Vagina (tissue), 2 donors: ENCODE measurements around the gene POT1. TPM values are rescaled to one million over a fixed set of nuclear protein-coding genes. Genes with fewer than 3 reads are reported as not detected.

Experiments used
- DNase-seq, 2 donors: peaks; one replicate each; pipeline ENCODE4 v3.0.0-alpha.2; 2017; ENCODE audit errors: extremely low spot score in 2 of 2
- H3K27ac ChIP-seq: fragments of 200-600 bp; sonication (generic); one replicate; pipeline ENCODE4 v1.5.1; 2019
- H3K27me3 ChIP-seq: fragments of 200-600 bp; sonication (generic); one replicate; pipeline ENCODE4 v1.5.1; 2019
- H3K36me3 ChIP-seq, 2 donors: fragments of 200-600 bp; sonication (generic); one replicate each; pipeline ENCODE4 v1.5.1; 2017 to 2019
- H3K4me1 ChIP-seq: fragments of 200-600 bp; sonication (generic); one replicate; pipeline ENCODE4 v1.5.1; 2019
- H3K4me3 ChIP-seq, 2 donors: fragments of 200-600 bp; sonication (generic); 1 replicate in 1 of 2; 2 replicates in 1 of 2; pipeline ENCODE4 v1.5.1; 2016 to 2019
- H3K9me3 ChIP-seq: fragments of 200-600 bp; sonication (generic); one replicate; pipeline ENCODE4 v1.5.1; 2019
- POLR2A ChIP-seq, 2 donors: fragments of 450-650 bp; IDR thresholded peaks; one replicate each; pipeline ENCODE4 v1.6.1; 2017; ENCODE audit warnings: antibody characterized with exemption in 2 of 2, mild to moderate bottlenecking in 2 of 2, moderate library complexity in 2 of 2
- POLR2AphosphoS5 ChIP-seq, 2 donors: sonication (generic); formaldehyde crosslinking; IDR thresholded peaks; one replicate each; pipeline ENCODE4 v1.9.0; 2017; ENCODE audit warnings: antibody characterized with exemption in 2 of 2, mild to moderate bottlenecking in 2 of 2, low read depth in 1 of 2; ENCODE audit not compliant: insufficient read depth in 1 of 2
- intact Hi-C: fragments of 100-400 bp; cut with DNase I; formaldehyde crosslinking; loops from one replicate; pipeline ENCODE4 v1.15.1; 2023
- total RNA-seq: library from RNA; depleted of rRNA; stranded (reverse); fragments of >200 nt; gene quantifications from one replicate; pipeline ENCODE4 v1.2.3, GENCODE V29; 2016
- TF ChIP-seq, protein P1 (sequence below), 3 experiments: fragments of 450-650 bp in 2 of 3; fragments of 200-600 bp in 1 of 3; sonication (generic) in 1 of 3; IDR thresholded peaks; one replicate each; pipeline ENCODE4 v1.5.1; 2017 to 2019; ENCODE audit warnings: antibody characterized with exemption in 3 of 3, mild to moderate bottlenecking in 2 of 3, moderate library complexity in 2 of 3

Gene POT1
- total RNA-seq, 1 donor from 2014 or later = 30.9 TPM

DNA sequence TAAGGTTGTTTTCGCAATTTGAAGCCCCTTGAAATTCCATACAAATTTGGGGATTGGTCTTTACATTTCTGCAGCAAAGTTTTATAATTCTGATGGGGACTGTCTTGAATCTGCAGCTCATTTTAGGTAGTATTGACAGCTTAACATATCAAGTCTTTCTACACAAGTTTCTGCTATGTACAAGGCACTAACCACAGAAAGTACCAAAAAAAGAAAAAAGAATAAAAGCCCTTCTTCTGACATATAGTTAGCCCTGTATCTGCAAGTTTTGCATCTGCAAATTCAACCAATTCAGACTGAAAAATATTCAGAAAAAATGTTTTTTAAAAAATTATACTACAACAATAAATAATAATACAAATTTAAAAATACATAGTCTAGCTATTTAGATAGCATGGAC, 15.3 kb downstream of the POT1 start:
- Histone ChIP-seq H3K4me1 (no peaks in the 10 kb centered on the region), H3K4me3 (no peak overlapping the region), H3K9me3 (no peaks in the 10 kb centered on the region), H3K27me3 (no peaks in the 10 kb centered on the region), H3K27ac (no peak overlapping the region), H3K36me3 (peaks cover 0 to 4% of the 10 kb centered on the region in 2 donors)
- intact Hi-C loops = no loop called here
- DNase-seq = no peak
- TF ChIP-seq POLR2A (IDR thresholded peaks at IDR 0.05) (no peak), POLR2AphosphoS5 (IDR thresholded peaks at IDR 0.05; ENCODE audit: insufficient read depth in 1 of 2, low read depth in 1 of 2) (no peak)
- TF ChIP-seq, protein P1, sequence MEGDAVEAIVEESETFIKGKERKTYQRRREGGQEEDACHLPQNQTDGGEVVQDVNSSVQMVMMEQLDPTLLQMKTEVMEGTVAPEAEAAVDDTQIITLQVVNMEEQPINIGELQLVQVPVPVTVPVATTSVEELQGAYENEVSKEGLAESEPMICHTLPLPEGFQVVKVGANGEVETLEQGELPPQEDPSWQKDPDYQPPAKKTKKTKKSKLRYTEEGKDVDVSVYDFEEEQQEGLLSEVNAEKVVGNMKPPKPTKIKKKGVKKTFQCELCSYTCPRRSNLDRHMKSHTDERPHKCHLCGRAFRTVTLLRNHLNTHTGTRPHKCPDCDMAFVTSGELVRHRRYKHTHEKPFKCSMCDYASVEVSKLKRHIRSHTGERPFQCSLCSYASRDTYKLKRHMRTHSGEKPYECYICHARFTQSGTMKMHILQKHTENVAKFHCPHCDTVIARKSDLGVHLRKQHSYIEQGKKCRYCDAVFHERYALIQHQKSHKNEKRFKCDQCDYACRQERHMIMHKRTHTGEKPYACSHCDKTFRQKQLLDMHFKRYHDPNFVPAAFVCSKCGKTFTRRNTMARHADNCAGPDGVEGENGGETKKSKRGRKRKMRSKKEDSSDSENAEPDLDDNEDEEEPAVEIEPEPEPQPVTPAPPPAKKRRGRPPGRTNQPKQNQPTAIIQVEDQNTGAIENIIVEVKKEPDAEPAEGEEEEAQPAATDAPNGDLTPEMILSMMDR (IDR thresholded peaks at IDR 0.05) = no peak

DNA sequence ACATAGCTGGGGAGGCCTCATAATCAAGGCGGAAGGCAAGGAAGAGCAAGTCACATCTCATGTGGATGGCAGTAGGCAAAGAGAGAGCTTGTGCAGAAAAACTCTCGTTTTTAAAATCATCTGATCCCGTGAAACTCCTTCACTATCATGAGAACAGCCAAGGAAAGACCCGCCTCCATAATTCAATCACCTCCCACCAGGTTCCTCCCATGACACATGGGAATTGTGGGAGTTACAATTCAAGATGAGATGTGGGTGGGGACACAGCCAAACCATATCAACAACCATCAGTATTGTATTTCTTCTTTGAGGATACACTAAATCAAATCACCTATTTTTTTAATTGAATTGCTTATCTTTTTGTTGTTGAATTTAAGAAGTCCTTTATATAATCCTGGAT, 16.7 kb downstream of the POT1 start:
- no peak for DNase-seq
- intact Hi-C loops = no loop called here
- TF ChIP-seq POLR2A (IDR thresholded peaks at IDR 0.05) (no peak), POLR2AphosphoS5 (IDR thresholded peaks at IDR 0.05; ENCODE audit: insufficient read depth in 1 of 2, low read depth in 1 of 2) (no peak)
- TF ChIP-seq, protein P1 (IDR thresholded peaks at IDR 0.05) = no peak

DNA sequence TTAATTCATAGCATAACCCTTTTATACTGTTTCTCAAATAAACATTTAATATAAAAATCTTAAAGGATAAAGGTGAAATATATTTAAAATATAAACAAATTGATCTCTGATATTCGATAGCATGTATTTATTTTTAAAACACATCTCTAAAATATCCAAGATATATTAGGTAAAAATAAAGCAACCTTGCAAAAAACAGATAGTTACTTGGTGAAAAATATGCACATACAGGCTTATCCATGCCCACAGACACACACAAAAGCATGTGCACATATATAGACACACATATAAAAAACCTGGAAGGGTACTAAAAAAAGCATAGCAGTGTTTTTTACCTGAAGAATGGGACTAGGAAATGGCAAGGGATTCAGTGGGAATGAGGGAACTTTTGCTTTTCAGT, 19.8 kb downstream of the POT1 start:
- H3K4me1 ChIP-seq = no peaks in the 10 kb centered on the region
- TF ChIP-seq POLR2A (IDR thresholded peaks at IDR 0.05) (no peak), POLR2AphosphoS5 (IDR thresholded peaks at IDR 0.05; ENCODE audit: insufficient read depth in 1 of 2, low read depth in 1 of 2) (no peak)
- TF ChIP-seq, protein P1 (IDR thresholded peaks at IDR 0.05) = no peak
- H3K27ac ChIP-seq = no peak overlapping the region
- intact Hi-C loops = no loop called here
- no peaks in the 10 kb centered on the region for H3K27me3 ChIP-seq
- peaks cover 0 to 4% of the 10 kb centered on the region in 2 donors for H3K36me3 ChIP-seq
- H3K4me3 ChIP-seq = no peak overlapping the region
- no peak for DNase-seq
- no peaks in the 10 kb centered on the region for H3K9me3 ChIP-seq

More for the DNA sequence above, 16.7 kb downstream of the POT1 start:
- H3K9me3 ChIP-seq = no peaks in the 10 kb centered on the region
- H3K27ac ChIP-seq = no peak overlapping the region
- no peak overlapping the region for H3K4me3 ChIP-seq
- H3K36me3 ChIP-seq = peaks cover 0 to 4% of the 10 kb centered on the region in 2 donors
- no peaks in the 10 kb centered on the region for H3K4me1 ChIP-seq
- H3K27me3 ChIP-seq = no peaks in the 10 kb centered on the region

DNA sequence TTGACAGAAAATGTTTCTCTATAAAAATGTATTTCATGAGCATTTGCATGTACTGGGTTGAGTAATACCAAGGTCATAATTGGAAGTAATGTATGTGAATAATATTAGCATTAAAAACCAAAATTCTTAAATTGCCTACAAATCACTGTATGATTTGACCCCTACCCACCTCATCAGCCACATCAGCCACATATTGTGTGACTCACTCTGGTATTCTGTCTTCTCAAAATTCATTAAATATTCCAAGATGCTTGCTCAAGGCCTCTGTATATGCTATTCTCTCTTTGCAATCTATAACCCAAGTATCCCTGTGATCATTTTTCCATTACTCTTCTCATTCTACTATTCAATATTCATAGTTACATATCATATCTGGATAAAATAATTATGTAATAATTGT, 21.4 kb downstream of the POT1 start:
- intact Hi-C loops = no loop called here
- no peak for DNase-seq
- no peak for TF ChIP-seq POLR2A (IDR thresholded peaks at IDR 0.05)
- no peak for TF ChIP-seq POLR2AphosphoS5 (IDR thresholded peaks at IDR 0.05; ENCODE audit: insufficient read depth in 1 of 2, low read depth in 1 of 2)
- TF ChIP-seq, protein P1 (IDR thresholded peaks at IDR 0.05) = no peak
- Histone ChIP-seq H3K9me3 (no peaks in the 10 kb centered on the region), H3K27ac (no peak overlapping the region), H3K4me1 (no peaks in the 10 kb centered on the region), H3K4me3 (no peak overlapping the region), H3K27me3 (no peaks in the 10 kb centered on the region), H3K36me3 (no peaks in the 10 kb centered on the region)

DNA sequence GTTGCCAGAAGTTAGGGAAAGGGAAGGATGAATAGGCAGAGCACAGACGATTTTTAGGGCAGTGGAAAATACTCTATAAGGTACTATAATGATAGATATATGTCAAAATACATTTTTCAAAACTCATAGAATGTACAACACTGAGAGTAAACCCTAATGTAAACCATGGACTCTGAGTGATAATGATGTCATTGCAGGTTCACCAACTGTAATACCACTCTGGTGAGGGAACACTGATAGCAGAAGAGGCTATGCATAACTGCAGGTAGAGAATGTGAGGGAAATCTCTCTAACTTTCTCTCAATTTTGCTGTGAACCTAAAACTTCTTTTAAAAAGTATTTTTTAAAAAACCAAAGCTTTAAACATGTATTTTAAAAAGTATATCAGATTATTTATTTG, 22.1 kb downstream of the POT1 start:
- Histone ChIP-seq H3K4me1 (no peaks in the 10 kb centered on the region), H3K27ac (no peak overlapping the region), H3K27me3 (no peaks in the 10 kb centered on the region), H3K4me3 (no peak overlapping the region), H3K9me3 (no peaks in the 10 kb centered on the region), H3K36me3 (no peaks in the 10 kb centered on the region)
- no peak for DNase-seq
- TF ChIP-seq POLR2A (IDR thresholded peaks at IDR 0.05) = no peak
- intact Hi-C loops = no loop called here

DNA sequence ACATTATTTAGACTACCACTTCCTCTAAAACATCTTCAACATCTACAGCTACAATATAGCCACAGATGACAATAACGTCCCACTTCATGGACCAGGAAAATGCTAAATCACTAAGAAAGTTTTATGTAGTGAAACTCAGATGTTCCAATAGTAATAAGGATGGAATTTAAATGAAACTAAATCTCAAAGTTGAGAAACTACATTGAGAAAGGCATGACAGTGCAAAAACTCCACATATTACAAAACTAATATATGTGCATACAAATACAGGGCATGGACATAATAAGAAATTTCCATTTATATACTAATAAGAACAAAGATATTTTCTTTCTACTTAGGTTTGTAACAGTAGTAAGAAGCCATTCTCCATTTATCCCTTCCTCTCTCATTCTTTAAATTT, 31.1 kb downstream of the POT1 start:
- Histone ChIP-seq H3K27me3 (no peaks in the 10 kb centered on the region), H3K36me3 (no peaks in the 10 kb centered on the region), H3K9me3 (no peaks in the 10 kb centered on the region), H3K27ac (no peak overlapping the region), H3K4me3 (no peak overlapping the region), H3K4me1 (no peaks in the 10 kb centered on the region)
- TF ChIP-seq, protein P1 (IDR thresholded peaks at IDR 0.05) = no peak
- TF ChIP-seq POLR2AphosphoS5 (IDR thresholded peaks at IDR 0.05; ENCODE audit: insufficient read depth in 1 of 2, low read depth in 1 of 2) = no peak
- TF ChIP-seq POLR2A (IDR thresholded peaks at IDR 0.05) = no peak
- no peak for DNase-seq
- intact Hi-C loops = no loop called here
